ENCODE data around the gene SMC3. TPM values are rescaled to one million over a fixed set of nuclear protein-coding genes. Genes with fewer than 3 reads are reported as not detected.

SMC3 gene
- total and polyA plus RNA-seq, 8 donors: 9.3 to 40.6 (median 14.7) TPM

DNA sequence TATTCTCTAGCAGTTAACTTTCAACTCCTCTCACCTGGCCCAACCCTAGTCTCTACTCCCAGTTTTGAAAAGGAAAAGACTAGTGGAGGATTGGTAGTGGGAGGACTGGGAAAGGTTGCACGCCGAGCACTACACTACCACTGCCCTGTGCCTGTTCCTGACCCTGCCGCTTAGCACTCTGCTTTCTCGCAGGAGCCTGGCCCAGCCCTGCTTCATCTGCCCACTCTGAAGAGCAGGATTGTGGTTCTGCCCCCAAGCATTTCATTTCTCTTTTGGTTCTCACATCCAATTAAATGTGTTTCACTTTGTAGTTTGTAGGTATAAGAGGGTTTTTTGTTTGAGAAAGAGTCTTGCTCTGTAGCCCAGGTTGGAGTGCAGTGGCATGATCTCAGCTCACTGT lies 45.1 kb downstream of the SMC3 start:
- Histone ChIP-seq H3K4me3 (no peak overlapping the region), H3K27ac (no peak overlapping the region), H3K4me1 (peaks cover 0 to 9% (median 0%) of the 10 kb centered on the region in 4 donors), H3K27me3 (no peaks in the 10 kb centered on the region), H3K9me3 (no peaks in the 10 kb centered on the region), H3K36me3 (no peaks in the 10 kb centered on the region)
- no peak for DNase-seq
- TF ChIP-seq EP300 (IDR thresholded peaks at IDR 0.05) (no peak), POLR2AphosphoS5 (IDR thresholded peaks at IDR 0.05) (no peak), POLR2A (IDR thresholded peaks at IDR 0.05) (no peak)
- TF ChIP-seq, protein P1, sequence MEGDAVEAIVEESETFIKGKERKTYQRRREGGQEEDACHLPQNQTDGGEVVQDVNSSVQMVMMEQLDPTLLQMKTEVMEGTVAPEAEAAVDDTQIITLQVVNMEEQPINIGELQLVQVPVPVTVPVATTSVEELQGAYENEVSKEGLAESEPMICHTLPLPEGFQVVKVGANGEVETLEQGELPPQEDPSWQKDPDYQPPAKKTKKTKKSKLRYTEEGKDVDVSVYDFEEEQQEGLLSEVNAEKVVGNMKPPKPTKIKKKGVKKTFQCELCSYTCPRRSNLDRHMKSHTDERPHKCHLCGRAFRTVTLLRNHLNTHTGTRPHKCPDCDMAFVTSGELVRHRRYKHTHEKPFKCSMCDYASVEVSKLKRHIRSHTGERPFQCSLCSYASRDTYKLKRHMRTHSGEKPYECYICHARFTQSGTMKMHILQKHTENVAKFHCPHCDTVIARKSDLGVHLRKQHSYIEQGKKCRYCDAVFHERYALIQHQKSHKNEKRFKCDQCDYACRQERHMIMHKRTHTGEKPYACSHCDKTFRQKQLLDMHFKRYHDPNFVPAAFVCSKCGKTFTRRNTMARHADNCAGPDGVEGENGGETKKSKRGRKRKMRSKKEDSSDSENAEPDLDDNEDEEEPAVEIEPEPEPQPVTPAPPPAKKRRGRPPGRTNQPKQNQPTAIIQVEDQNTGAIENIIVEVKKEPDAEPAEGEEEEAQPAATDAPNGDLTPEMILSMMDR (IDR thresholded peaks at IDR 0.05): no peak
- intact Hi-C loops (cut with DNase I; ENCODE audit: low total_unique reads): loop anchor here (5.0 kb wide), 1 partner anchor 65 kb away; no protein-coding TSS in a partner anchor
- 88 to 96% (median 91%) methylated on average over 4 of the region's 4 CpGs for WGBS, 5 donors

DNA sequence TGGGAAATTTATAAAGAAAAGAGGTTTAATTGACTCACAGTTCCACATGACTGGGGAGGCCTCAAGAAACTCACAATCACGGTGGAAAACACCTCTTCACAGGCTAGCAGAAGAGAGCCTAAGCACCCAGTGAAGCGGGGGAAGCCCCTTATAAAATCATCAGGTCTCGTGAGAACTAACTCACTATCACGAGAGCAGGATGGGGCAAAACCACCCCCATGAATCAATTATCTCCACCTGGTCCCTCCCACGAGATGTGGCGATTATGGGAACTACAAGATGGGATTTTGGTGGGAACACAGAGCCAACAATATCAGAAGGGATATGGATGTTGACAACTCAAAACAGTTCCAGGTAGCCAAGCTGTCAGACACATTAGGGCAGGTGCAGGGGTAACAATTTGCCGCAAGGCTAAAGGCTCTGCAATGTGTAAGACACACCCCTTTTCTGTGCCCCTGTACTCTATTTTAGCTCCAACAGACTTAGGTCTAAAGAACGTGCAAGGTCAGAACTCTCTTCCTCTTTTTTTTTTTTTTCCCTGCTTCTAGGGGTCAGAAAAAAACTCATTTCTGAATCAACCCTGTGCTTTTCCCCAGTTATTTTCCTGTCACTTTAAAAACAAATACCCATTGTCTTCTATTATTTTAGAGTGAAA lies 46.0 kb downstream of the SMC3 start:
- no peak for DNase-seq
- WGBS, 5 donors: 72 to 81% (median 74%) methylated on average over 8 of the region's 8 CpGs
- Histone ChIP-seq H3K4me3 (no peak overlapping the region), H3K36me3 (no peaks in the 10 kb centered on the region), H3K9me3 (no peaks in the 10 kb centered on the region), H3K27ac (no peak overlapping the region), H3K27me3 (no peaks in the 10 kb centered on the region), H3K4me1 (peaks cover 0 to 1% (median 0%) of the 10 kb centered on the region in 4 donors)
- intact Hi-C loops (cut with DNase I; ENCODE audit: low total_unique reads): loop anchor here (5.0 kb wide), 1 partner anchor 64 kb away; no protein-coding TSS in a partner anchor
- TF ChIP-seq EP300 (IDR thresholded peaks at IDR 0.05) (no peak), POLR2AphosphoS5 (IDR thresholded peaks at IDR 0.05) (no peak), POLR2A (IDR thresholded peaks at IDR 0.05) (no peak)
- TF ChIP-seq, protein P1 (IDR thresholded peaks at IDR 0.05): no peak

DNA sequence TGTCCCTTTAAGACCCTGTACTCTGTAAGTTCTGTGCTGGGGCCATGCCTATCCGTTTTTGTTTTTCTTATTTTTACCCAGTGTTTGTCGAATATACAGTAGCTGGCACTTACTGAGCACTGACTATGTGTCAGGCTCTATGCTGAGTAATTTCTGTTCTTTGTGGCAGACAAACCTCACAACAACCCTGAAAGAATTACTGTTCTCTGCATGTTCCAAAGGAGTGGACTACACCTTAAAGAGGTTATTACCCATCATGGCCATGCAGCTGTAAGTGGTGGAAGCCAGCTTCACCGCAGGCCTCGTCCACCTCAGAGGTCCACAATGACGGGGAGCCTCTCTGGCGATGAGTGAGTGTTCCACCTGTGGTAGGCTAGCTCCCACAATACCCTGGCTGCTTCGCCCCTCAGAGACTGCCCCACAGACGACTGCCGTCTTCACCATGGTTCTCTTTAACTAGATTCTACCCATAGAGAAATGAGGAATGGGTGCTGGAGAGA lies 46.6 kb downstream of the SMC3 start:
- no peak overlapping the region for H3K27ac ChIP-seq
- intact Hi-C loops (cut with DNase I; ENCODE audit: low total_unique reads): loop anchor here (5.0 kb wide), 1 partner anchor 63 kb away; no protein-coding TSS in a partner anchor
- no peak for TF ChIP-seq POLR2AphosphoS5 (IDR thresholded peaks at IDR 0.05)
- TF ChIP-seq, protein P1 (IDR thresholded peaks at IDR 0.05): no peak
- no peak for TF ChIP-seq EP300 (IDR thresholded peaks at IDR 0.05)
- no peak for TF ChIP-seq POLR2A (IDR thresholded peaks at IDR 0.05)
- H3K27me3 ChIP-seq: no peaks in the 10 kb centered on the region
- no peaks in the 10 kb centered on the region for H3K4me1 ChIP-seq
- no peak overlapping the region for H3K4me3 ChIP-seq
- no peaks in the 10 kb centered on the region for H3K36me3 ChIP-seq
- H3K9me3 ChIP-seq: no peaks in the 10 kb centered on the region
- DNase-seq: no peak
- WGBS, 5 donors: 83 to 85% (median 85%) methylated on average over 8 to 9 of the region's 9 CpGs

DNA sequence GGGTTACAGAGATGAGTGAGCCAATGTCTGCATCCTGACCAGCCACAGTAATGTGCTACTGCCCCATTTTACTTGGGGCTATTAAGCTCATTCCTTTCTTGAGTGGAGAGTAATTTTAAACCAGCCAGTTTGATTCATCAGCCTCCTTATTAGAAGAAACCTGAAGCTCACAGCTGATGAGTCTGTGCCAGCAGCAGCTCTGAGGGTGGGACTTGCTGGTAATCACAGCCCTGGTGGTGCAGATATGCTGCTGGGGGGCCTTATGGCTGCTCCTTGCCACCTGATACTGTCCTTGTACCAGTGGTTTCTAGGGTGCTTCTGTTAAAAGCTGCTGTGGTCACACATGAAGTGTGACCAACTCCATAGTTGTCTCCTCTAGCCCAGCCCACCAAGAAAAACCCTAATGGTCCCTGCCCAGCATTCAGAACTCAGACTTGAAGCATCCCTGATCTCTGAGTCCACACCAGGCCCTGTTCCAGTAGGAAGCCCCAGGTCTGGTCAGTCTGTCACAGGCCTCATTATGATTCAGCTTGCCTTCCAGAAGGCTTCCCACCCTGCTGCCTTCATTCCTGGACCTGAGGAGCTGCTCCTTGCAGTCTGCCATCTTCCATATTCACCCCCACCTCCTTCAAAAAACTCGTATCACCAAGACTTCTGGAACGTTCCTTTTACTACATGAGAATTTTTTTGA lies 47.7 kb downstream of the SMC3 start:
- WGBS, 5 donors: 70 to 81% (median 74%) methylated on average over 2 of the region's 2 CpGs
- TF ChIP-seq EP300 (IDR thresholded peaks at IDR 0.05) (no peak), POLR2A (IDR thresholded peaks at IDR 0.05) (no peak), POLR2AphosphoS5 (IDR thresholded peaks at IDR 0.05) (no peak)
- TF ChIP-seq, protein P1 (IDR thresholded peaks at IDR 0.05): no peak
- H3K4me3 ChIP-seq: no peak overlapping the region
- DNase-seq: no peak
- H3K36me3 ChIP-seq: no peaks in the 10 kb centered on the region
- no peaks in the 10 kb centered on the region for H3K4me1 ChIP-seq
- no peak overlapping the region for H3K27ac ChIP-seq
- intact Hi-C loops (cut with DNase I; ENCODE audit: low total_unique reads): no loop called here
- H3K27me3 ChIP-seq: no peaks in the 10 kb centered on the region
- H3K9me3 ChIP-seq: no peaks in the 10 kb centered on the region
